HG02973 (cell line): ENCODE results near the gene SRSF8.
"Not testable (repeated sequence)": the region's sequence is repeated elsewhere in the genome, so short reads cannot be mapped to it uniquely, and the experiment has no call there.

Source experiments
- ATAC-seq: cut with Tn5 transposase; IDR thresholded peaks from one replicate; pipeline ENCODE4 v1.9.1; 2021; ENCODE audit warnings: moderate library complexity; ENCODE audit not compliant: unreplicated experiment

SRSF8 gene

GRCh38 chr11:95093548-95093947 is 26.8 kb downstream of the SRSF8 start:
- ATAC-seq = no peak

- peak; percentile 89 for ATAC-seq
These were observed 29.3 kb downstream of the SRSF8 start for GRCh38 chr11:95095858-95096587.

- no peak for ATAC-seq
These were observed 30.5 kb downstream of the SRSF8 start for GRCh38 chr11:95097209-95097608.

GRCh38 chr11:95098826-95099225 is 32.1 kb downstream of the SRSF8 start:
- ATAC-seq = no peak

- ATAC-seq = no peak
These were observed 33.5 kb downstream of the SRSF8 start for GRCh38 chr11:95100191-95100648.

- no peak for ATAC-seq
These were observed 34.3 kb downstream of the SRSF8 start for GRCh38 chr11:95100856-95101507.

- no peak for ATAC-seq
These were observed 35.2 kb downstream of the SRSF8 start for GRCh38 chr11:95101935-95102334.

GRCh38 chr11:95102733-95103132 is 36.0 kb downstream of the SRSF8 start:
- ATAC-seq = no peak

GRCh38 chr11:95103701-95104100 is 37.0 kb downstream of the SRSF8 start:
- ATAC-seq = no peak

- ATAC-seq = no peak
These were observed 37.6 kb downstream of the SRSF8 start for GRCh38 chr11:95104121-95104830.

GRCh38 chr11:95104856-95105255 is 38.1 kb downstream of the SRSF8 start:
- no peak for ATAC-seq

GRCh38 chr11:95108159-95108611 is 41.5 kb downstream of the SRSF8 start:
- no peak for ATAC-seq

GRCh38 chr11:95108671-95109551 is 42.2 kb downstream of the SRSF8 start:
- no peak for ATAC-seq

- ATAC-seq = not testable (repeated sequence)
These were observed 44.8 kb downstream of the SRSF8 start for GRCh38 chr11:95111471-95111870.

- no peak for ATAC-seq
These were observed 45.3 kb downstream of the SRSF8 start for GRCh38 chr11:95111923-95112540.

GRCh38 chr11:95115597-95115996 is 48.9 kb downstream of the SRSF8 start:
- no peak for ATAC-seq

GRCh38 chr11:95119361-95120060 is 52.8 kb downstream of the SRSF8 start:
- ATAC-seq = no peak
